Measurements from ENCODE around the gene TENM4. TPM values are rescaled to one million over a fixed set of nuclear protein-coding genes. Genes with fewer than 3 reads are reported as not detected.
A peak's percentile ranks its signal among the peaks of the same experiment; 100 is the strongest.
"Not testable (repeated sequence)": the region's sequence is repeated elsewhere in the genome, so short reads cannot be mapped to it uniquely, and the experiment has no call there.

Gene TENM4
- polyA plus RNA-seq, 10 donors = 6.1 to 11.6 (median 8.4) TPM

DNA sequence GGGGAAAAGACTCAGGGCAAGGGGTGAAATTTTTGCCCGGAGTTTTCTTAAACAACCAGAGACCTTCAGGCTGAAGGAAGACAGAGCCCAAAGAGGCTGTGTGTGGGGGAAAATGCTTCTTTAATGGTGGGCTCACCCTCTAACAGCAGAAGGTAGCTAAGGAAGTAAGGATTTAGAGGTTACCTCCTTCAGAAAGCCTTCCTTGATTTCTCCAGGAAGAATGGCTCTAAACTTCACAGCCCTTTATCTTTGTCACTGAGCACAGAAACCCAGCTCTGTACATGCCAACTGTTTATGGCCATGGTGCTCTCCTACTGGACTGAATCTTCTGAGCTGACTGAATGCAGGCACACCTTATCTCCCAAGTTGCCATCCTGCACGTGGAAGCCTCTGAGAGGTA lies 196.0 kb downstream of the TENM4 start:
- no peak for DNase-seq

DNA sequence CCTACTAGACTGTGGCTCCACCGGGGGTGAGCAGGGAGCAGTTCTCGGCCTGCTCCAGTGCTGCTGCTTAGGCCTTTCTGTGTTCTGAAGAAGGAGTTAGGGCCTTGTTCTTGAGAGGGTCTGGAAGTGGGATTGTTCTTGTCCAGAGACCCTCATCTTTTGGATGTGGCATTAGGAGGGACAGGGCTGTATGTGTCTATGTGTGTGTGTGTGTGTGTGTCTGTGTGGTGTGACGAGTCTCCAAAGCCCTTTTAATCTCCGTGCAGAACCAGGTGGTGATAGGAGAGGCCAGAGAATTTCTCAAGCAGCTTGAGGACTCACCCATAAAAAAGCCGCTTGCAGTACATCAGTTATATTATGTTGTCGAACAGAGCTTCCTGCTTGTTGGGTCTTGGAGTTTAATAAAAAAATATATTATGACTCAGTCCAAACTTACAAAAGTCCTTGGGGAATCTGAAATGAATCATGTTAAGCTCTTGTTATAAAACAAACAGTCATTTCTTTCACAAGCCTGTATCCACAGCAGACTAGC lies 196.5 kb downstream of the TENM4 start:
- peak; percentile 53 to 88 (median 81) for DNase-seq

DNA sequence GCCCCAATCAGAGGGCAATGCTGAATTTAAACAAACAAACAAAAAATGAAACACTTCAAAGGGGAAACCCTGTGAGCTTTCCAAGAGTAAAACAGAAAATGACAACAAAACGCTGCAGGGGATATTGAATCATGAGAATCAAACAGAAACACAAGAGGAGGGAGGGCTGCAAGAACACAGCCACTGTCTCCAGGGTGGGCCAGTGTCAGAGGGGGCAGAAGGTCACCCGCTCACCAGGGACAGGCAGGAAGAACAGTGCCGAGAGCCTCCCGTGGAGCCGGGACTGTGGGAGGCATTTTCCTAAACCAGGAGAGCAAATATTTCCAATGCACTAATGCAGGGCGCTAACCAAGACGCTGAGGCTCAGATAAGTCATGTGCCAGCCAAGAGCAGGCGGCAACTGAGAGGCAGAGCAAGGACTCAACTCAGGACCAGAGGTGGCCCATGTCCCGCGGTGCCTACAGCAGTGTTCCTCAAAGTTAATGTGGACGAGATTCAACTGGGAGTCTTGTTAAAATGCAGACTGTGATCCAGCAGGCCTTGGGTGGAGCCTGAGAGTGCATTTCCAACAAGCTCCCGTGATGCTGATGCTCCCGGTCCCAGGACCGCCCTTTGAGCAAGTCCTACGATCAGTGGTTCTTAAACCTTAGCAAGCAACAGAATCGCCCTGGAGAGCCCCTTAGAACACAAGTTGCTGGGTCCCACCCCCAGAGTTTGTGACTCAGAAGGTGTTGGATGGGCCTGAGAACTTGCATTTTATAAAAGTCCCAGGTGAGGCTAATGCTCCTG lies 197.2 kb downstream of the TENM4 start:
- DNase-seq = peak in 1 of 3 donors; percentile 56

DNA sequence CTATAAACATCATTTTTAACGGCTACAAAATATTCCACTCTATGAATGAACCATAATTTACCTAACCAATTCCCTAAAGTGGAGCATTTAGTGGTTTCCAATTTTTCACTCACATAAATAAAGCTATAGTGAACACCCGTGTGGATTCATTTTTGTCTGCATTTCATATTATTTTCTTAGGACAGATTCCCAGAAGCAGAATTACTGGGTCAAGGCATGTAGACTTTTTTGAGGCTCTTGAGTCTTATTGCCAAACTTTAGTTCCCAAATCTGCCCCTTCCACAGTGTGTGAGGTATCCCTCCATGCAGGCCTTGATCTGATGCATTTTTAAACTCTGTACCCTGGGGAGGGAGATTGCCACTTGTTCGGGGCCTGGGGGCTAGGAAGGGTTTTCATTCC lies 198.2 kb downstream of the TENM4 start:
- no peak for DNase-seq

DNA sequence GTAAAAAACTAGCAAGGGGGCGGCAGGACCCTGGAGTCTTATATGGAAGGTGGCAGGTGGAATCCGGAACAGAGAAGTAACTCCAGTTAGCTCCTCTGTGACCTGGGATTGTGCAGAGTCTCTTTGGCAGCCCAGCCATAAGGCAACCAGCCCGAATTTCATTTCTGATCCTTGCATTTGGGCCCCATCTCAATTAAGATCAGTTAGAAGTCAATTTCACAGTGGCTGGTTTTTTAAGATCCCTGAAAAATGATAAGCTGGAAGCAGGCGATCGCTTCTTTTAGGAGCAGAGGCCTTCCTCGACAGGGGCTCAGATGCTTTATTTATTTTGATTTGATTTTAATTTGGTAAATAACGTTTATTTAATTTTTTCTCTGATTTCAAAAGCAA lies 199.0 kb downstream of the TENM4 start:
- no peak for DNase-seq

DNA sequence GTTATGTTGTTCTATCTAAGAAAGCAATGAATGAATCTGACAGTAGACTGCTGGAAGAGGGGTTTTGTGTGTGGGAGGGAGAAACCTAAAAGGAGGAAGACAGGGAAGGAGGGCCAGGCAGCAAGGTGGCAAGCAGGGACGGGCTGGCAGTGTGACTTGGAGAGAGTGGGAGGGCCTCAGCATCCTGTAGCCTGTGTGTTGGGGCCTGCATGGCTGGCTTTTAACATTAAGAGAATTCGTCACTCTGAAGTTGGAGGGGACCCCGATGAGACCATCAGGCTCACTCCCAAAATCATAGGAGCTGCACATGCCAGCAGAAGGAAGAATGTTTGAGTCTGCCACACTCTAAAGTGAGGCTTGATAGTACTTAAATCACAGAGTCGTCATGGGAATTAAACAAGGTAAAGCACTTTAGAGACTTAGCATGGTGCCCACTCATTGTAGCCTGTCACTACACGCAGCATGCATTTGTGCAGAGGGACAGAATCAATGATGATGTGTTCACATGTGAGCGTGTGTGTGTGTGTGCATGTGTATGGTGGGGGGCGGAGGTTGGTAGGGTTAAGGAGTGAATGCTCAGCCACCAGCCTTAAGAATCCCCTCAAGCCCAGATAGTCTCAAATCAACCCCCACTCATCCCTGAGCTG lies 199.5 kb downstream of the TENM4 start:
- DNase-seq = no peak

DNA sequence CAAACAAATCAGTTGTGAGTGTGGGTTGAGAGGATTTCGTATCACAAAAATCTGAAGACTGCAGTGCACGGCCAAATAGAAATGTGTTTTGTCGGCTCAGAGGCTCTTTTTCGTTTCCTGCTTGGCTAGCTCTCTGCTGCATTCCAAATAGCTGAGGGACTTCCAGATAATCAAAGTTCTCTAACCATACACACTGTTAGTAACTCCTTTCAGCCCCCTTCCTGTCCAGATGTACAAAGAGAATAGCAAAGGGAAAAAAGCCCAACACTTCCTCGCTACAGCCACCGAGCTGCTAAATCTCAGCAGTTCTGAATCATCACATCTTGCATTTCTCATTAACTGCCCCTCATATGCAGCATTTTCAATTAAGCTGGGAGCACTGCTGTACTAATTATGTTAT lies 203.1 kb downstream of the TENM4 start:
- DNase-seq = peak; percentile 82 to 91 (median 83)

DNA sequence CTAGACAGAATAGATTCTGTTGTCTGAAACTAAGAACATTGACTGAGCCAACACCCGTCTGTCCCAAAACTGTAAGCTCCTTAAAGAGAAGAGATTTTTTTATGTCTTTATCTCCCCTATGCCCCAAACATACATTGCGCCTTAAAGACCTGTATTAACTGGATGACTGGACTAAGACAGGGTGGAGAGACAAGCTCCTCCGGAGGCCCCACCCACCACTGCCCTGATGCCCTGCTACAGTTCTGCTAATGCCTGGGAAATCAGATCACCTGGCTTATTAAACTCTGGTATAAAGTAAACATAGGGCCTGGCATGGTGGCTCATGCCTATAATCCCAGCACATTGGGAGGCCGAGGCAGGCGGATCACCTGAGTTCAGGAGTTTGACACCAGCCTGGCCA lies 203.7 kb downstream of the TENM4 start:
- no peak for DNase-seq

DNA sequence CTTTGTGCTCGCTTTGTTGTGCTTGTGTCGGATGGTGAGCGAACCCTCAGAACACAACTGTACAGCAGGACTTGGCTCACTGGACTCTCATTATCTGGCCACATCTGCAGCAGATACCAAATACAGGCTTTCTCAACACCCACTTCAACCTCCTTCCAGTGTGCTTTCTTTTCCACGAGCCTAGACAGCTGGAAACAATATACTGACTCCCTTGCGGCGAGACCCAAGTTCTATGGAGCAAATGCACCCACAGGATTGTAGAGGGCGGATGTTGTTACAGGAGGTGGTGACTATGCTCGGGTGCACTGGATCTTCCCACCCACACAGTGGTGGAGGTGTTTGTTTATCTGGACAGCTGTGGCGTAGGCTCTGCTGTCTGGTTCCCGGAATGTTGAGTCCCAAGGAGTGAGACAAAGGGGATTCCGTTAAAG lies 204.3 kb downstream of the TENM4 start:
- peak; percentile 47 to 73 (median 67) for DNase-seq

DNA sequence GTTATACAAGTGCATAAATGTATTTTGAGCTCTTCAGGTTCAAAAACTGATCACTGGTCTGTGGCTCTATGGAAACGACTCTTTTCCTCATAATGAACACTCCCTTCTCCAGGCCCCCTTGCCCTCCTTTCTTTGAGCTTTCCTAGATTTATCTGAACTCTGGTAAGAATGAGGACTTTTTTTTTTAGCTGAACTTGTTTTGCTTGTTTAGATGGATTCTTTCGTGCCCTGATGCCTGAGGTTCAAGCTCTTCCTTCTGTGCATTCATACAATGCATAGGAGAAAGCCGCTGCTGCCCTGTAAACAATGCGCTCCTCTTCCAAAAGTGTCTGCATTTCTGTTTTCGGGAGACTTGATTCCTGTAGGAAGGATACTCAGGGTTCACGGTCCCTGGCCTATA lies 205.1 kb downstream of the TENM4 start:
- DNase-seq = no peak

DNA sequence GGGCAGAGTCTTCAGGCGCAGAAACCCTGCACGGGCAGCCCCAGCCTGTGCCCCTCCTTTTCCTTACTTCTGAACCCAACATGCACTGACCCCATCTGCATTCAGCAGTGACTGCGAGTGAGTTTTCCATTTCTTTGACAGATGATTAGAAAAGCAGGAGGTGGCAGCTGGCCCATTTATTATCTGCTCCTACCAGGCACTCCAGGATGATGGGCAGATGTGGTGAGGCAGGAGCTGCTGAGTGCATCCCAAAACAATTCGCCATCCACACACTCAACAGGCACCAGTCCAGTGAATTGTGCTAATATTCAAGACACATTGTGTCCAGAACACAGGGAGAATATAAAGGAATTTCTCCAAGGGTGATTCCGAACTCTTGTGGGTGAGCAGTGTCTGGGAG lies 208.5 kb downstream of the TENM4 start:
- DNase-seq = no peak

DNA sequence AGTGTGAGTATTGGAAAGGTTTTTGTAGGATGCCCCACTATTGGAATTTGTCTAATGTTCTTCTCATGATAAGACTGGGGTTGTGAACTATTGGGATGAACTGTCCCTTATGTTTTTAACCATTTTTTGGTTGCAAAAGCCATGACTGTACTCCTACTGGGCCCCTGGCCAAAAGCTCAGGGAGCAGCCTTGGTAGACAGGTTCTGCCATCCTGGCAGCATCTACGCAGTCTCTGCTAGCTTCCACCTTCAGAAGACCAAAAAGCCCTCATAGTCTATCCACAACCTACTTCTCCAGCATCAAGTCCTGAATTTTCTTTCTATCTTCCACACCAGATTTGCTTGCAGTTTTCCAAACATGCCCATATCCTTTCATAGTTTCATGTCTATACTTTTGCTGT lies 211.8 kb downstream of the TENM4 start:
- no peak for DNase-seq

DNA sequence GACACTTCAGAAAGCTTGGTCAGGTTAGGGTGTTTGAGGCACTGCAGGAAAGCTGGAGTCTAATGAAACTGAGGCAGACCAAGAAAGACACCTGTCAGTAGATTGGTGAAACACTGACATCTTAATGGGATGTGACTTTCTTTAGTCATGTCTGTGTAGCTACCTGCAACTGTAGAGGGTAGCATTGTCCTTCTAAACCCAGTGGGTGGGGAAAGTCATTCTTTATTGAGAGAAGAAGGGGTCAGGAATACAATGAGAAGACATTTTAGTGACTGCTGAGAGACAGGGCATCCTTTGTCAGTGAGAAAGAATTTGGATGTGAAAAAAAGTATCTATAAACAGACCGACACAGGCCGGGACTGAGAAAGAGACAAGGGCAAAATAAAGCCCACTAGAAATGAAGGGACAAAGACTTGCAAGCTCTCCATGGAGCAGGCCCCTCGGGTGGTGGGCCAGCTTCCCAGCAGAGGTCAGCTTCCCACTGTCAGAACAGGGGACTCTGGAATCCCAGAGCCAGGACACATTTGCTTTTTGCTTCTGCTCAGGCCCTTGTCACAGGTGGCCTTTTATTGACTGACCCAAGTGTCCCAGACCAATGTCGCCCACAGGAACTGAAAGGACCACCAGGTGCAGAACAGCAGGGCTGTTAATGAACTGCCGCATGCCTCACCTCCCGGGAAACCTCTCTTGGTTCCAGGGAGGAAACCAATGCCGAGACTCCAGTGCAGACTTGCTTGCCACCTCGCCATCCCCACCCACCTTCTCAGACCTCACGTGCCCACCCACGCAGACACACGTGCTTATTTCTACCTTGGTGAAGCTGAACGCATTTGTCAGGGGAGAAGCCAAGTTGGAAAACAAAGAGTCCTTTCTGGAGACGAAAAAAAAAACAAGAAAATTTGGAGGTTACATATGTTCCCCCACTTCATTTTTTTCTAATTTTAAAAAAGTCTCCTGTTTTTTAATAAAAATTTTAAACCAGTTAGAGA lies 212.8 kb downstream of the TENM4 start:
- no peak for DNase-seq

DNA sequence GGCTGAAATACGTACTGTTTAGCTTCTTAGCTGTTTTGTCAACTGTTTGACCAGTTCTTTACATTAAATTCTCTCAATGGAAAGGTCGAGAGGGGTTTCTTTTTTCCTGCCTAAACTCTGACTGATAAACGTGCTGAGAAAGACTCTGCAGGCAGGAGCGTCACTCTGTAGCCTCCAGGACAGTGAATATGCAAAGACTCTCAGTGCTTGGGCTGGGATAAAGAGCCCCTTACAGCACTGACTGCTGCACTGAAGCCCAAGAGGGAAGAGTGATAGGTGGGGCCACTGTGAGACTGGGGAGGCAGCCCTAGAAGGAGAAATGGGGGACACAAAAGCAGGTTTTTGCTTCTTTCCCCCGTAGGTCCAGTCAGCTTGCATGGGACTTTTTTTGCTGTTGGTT lies 213.5 kb downstream of the TENM4 start:
- no peak for DNase-seq

DNA sequence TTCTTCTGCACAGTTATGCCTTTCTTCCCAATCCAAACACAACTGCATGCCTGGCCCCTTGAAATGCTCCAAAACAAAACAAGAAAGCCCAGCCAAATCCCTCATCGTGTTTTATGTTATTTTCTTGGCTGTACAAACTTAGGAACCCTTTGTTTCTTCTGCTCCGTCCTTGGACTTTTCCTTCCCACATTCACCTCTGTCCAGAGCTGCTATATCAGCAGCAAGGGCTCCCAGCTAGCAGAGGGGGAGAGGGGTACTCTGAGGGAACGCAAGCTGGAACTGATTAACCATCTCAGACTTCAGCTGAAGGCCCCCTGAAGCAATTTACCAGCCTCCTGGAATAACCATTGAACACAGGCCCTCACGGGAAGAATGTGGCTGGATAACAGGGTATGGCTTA lies 214.7 kb downstream of the TENM4 start:
- DNase-seq = peak in 1 of 3 donors; percentile 74

DNA sequence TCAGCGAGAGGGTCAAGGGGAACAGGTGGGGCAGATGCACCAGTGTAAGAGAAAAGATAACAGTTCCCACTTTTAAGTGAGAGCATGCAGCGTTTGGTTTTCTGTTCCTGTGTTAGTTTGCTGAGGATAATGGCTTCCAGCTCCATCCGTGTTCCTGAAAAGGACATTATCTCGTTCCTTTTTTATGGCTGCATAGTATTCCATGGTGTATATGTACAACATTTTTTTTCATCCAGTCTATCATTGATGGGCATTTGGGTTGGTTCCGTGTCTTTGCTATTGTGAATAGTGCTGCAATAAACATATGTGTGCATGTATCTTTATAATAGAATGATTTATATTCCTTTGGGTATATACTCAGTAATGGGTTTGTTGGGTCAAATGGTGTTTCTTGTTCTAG lies 218.7 kb downstream of the TENM4 start:
- DNase-seq = not testable (repeated sequence)

DNA sequence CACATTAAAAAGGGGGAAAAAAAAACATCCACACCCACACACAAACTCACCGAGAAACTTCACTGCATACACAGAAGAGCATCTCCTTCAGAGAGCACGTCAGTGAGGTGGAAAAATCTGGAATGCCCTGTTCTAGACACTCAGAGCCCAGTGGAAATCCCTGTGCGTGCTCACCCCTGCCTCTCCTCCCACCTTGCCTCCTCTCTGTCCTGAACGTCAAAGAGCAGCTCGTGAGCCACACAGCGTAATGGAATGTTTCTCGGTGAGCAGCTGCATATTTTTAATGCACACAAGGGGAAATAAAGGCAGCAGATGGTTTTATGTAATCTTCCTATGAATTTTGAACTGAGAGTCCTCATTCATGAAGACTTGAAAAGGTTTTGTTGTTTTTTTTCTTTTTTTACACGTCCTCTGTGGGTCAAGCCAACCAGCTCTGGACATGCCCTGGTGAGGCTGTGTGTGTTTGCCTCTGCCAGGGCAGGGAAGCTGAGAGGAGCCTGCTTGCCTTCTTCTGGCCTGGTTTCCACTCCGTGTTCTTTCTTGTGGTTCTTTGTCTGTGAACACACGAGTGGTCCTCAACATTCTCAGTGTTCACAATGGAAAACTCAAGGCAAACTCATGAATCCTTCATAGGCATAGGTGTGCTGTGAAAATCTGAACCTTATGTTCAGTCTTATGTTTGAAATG lies 219.2 kb downstream of the TENM4 start:
- DNase-seq = peak in 1 of 3 donors; percentile 55

DNA sequence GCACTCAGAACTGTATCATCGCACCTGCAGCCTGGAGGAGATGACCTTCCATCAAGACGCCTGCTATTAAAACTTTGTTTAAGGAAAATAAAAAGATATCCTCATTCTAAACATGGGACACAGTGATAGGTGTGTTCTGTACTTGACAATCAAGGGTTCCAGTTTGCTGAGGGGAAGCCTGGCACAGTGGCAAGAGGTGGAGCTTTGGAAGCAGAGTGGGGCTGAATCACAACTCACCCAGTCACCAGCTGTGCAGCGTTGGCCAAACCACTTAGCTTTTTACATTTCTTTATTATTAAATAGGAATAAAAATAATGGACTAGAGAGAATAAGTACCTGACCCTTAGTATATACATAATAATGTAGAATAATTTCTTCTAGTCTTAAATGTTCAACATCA lies 220.7 kb downstream of the TENM4 start:
- no peak for DNase-seq

DNA sequence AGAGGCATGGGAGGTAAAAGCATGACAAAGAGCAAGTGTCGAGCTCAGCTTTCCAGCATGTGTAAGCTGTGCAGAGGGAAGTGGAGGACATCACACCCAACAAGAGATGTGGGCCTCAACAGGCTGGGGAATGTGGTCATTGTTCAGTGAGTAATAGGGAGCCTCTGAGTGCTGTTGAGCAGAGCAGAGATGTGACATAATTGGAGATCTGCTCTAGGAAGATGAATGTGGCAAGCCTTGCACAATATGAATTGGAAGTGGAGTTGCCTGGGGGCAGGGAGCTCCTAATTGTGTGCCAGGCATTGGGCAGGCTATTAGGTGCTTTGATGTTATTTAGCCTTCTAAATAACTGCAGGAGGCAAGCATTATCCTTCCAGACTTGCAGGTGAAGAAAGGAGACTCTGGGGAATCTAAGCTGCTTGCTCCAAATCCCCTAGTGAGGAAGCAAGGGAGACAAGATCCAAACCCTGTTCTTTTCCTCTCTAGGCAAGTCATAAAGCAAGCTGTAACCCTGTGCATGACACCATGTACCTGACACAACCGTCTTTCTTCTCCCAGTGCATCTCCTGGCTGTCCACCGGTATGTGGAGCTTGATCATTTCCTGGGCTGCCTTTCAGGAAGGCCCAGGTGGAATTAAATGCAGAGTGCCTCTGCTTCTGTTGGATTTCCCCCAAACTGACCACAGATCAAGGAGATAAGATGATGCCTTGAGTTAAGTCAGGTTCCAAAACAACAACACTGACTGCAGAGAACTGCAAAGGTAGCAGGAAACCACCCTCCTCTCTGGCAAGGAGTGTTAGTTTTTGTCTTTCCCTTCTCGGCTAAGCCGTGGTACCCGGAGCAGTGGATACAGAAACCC lies 221.4 kb downstream of the TENM4 start:
- no peak for DNase-seq

DNA sequence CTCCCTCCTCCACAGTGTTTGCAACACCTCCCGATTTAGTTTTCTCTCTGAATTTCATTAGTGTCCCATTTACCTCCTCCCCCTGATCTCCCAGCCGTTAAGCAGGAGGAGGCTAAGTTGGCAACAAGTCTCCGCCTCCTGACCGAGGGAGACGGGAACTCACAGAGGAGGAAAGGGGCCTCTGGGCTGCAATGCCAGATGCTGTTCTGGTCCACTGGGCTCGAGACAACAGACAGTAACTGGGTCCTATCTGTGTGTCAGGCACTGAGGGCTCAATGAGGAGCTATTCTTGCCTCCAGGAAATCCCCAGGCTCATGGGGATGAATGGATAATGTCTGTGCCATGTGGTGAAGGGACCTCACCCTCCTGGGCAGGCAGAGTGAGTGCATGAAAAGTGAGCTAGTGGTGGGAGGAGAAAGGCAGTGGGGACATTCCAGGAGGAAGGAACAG lies 228.1 kb downstream of the TENM4 start:
- no peak for DNase-seq
